ENCODE measurements around the gene KCNRG. TPM values are rescaled to one million over a fixed set of nuclear protein-coding genes. Genes with fewer than 3 reads are reported as not detected.

The KCNRG gene
- total RNA-seq, 1 donor from 2014 or later = 0.88 TPM

DNA sequence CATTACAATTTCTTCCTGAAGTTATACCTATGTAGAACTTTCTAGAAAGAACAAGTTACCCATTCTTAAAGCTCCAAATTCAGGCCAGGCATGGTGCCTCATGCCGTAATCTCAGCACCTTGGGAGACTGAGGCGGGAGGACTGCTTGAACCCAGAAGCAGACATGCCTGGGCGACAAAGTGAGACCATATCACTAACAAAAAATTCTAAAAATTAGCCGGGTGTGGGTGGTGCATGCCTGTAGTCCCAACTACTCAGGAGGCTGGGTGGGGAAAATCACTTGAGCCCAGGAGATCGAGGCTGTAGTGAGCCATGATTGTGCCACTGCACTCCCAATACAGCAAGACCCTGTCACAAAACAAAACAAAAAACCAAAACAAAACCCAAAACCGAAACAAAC, 23.0 kb downstream of the KCNRG start:
- H3F3A ChIP-seq (ENCODE audit: low read depth) = peaks cover 6% of the 10 kb centered on the region
- Mint-ChIP-seq H3K27me3 (ENCODE audit: insufficient read depth, low read depth) (no peaks in the 10 kb centered on the region), H3K27ac (no peak overlapping the region), H3K4me3 (no peak overlapping the region), H3K36me3 (peaks cover 10% of the 10 kb centered on the region), H3K4me1 (no peaks in the 10 kb centered on the region), H3K9me3 (no peaks in the 10 kb centered on the region)
- H3K4me2 ChIP-seq = no peak overlapping the region
- no peaks in the 10 kb centered on the region for H3K79me2 ChIP-seq (ENCODE audit: low read depth)
- no peaks in the 10 kb centered on the region for H4K20me1 ChIP-seq (ENCODE audit: low read depth)
- no peaks in the 10 kb centered on the region for H3K27me3 ChIP-seq
- H3K9ac ChIP-seq = no peak overlapping the region
- H2AFZ ChIP-seq (replicated peaks) = no peak overlapping the region
- no peak overlapping the region for H3K4me3 ChIP-seq
- no peak for TF ChIP-seq EZH2phosphoT487 (IDR thresholded peaks at IDR 0.05)
- TF ChIP-seq EZH2 (IDR thresholded peaks at IDR 0.05) = no peak
- TF ChIP-seq, protein P1, sequence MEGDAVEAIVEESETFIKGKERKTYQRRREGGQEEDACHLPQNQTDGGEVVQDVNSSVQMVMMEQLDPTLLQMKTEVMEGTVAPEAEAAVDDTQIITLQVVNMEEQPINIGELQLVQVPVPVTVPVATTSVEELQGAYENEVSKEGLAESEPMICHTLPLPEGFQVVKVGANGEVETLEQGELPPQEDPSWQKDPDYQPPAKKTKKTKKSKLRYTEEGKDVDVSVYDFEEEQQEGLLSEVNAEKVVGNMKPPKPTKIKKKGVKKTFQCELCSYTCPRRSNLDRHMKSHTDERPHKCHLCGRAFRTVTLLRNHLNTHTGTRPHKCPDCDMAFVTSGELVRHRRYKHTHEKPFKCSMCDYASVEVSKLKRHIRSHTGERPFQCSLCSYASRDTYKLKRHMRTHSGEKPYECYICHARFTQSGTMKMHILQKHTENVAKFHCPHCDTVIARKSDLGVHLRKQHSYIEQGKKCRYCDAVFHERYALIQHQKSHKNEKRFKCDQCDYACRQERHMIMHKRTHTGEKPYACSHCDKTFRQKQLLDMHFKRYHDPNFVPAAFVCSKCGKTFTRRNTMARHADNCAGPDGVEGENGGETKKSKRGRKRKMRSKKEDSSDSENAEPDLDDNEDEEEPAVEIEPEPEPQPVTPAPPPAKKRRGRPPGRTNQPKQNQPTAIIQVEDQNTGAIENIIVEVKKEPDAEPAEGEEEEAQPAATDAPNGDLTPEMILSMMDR (IDR thresholded peaks at IDR 0.05) = no peak
- no peak overlapping the region for H3K27ac ChIP-seq
- H3K36me3 ChIP-seq = no peaks in the 10 kb centered on the region
- H3K4me1 ChIP-seq = no peaks in the 10 kb centered on the region
- DNase-seq (ENCODE audit: low spot score) = no peak
- no peaks in the 10 kb centered on the region for H3K9me3 ChIP-seq (ENCODE audit: low read depth)

DNA sequence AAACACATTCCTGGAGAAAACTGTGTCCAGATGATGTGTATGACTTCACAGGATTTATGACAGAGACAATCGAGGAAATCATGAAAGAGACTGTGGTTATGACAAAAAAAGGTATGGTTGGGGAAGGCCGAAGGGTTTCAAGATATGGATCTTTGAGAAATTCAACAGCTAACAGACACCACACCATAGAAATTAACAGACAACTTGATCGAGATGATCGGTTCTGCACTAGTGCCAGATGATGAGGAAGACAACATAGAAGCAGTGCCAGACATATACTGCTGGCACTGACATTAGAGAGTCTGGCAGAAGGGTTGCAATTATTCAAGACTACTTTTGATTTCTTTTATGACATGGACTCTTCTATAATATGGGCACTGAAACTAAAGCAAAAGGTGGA, 37.2 kb downstream of the KCNRG start:
- no peak overlapping the region for H3K4me3 Mint-ChIP-seq
- H3K4me3 ChIP-seq = no peak overlapping the region
- no peaks in the 10 kb centered on the region for H3K27me3 Mint-ChIP-seq (ENCODE audit: insufficient read depth, low read depth)
- H4K20me1 ChIP-seq (ENCODE audit: low read depth) = no peaks in the 10 kb centered on the region
- H3K27me3 ChIP-seq = no peaks in the 10 kb centered on the region
- H3F3A ChIP-seq (ENCODE audit: low read depth) = no peaks in the 10 kb centered on the region
- no peak overlapping the region for H3K27ac Mint-ChIP-seq
- peaks cover 27% of the 10 kb centered on the region for H3K36me3 ChIP-seq
- H3K36me3 Mint-ChIP-seq = peaks cover 43% of the 10 kb centered on the region
- H3K9me3 ChIP-seq (ENCODE audit: low read depth) = no peaks in the 10 kb centered on the region
- no peak for DNase-seq (ENCODE audit: low spot score)
- no peaks in the 10 kb centered on the region for H3K4me1 ChIP-seq
- TF ChIP-seq EZH2 (IDR thresholded peaks at IDR 0.05) (no peak), EZH2phosphoT487 (IDR thresholded peaks at IDR 0.05) (no peak)
- TF ChIP-seq, protein P1 (IDR thresholded peaks at IDR 0.05) = no peak
- no peak overlapping the region for H3K4me2 ChIP-seq
- H3K9ac ChIP-seq = no peak overlapping the region
- peaks cover 9% of the 10 kb centered on the region for H3K9me3 Mint-ChIP-seq
- H3K27ac ChIP-seq = no peak overlapping the region
- H3K4me1 Mint-ChIP-seq = no peaks in the 10 kb centered on the region
- no peak overlapping the region for H2AFZ ChIP-seq (replicated peaks)
- H3K79me2 ChIP-seq (ENCODE audit: low read depth) = peaks cover 17% of the 10 kb centered on the region

DNA sequence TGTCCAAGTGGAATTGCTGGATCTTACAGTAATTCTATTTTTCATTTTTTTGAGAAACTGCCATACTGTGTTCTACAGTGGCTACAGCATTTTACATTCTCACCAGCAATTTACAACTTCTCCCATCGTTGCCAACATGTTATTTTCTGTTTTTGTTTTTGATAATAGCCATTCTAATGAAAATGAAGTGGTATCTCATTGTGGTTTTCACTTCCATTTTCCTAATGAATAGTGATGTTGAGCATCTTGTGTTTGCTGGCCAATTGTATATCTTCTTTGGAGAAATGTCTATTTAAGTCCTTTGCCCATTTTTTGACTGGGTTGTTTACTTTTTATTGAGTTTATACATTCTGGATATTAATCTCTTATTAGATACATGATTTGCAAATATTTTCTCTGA, 38.6 kb downstream of the KCNRG start:
- no peak overlapping the region for H3K27ac Mint-ChIP-seq
- Histone ChIP-seq H3K4me1 (no peaks in the 10 kb centered on the region), H3K27ac (no peak overlapping the region), H4K20me1 (ENCODE audit: low read depth) (no peaks in the 10 kb centered on the region), H3K4me2 (no peak overlapping the region), H3K9ac (no peak overlapping the region), H3K79me2 (ENCODE audit: low read depth) (peaks cover 17% of the 10 kb centered on the region), H2AFZ (replicated peaks) (no peak overlapping the region), H3K27me3 (no peaks in the 10 kb centered on the region), H3K4me3 (no peak overlapping the region), H3K9me3 (ENCODE audit: low read depth) (no peaks in the 10 kb centered on the region), H3F3A (ENCODE audit: low read depth) (no peaks in the 10 kb centered on the region), H3K36me3 (peaks cover 19% of the 10 kb centered on the region)
- peaks cover 47% of the 10 kb centered on the region for H3K36me3 Mint-ChIP-seq
- TF ChIP-seq EZH2 (IDR thresholded peaks at IDR 0.05) (no peak), EZH2phosphoT487 (IDR thresholded peaks at IDR 0.05) (no peak)
- TF ChIP-seq, protein P1 (IDR thresholded peaks at IDR 0.05) = no peak
- DNase-seq (ENCODE audit: low spot score) = no peak
- peaks cover 9% of the 10 kb centered on the region for H3K9me3 Mint-ChIP-seq
- no peak overlapping the region for H3K4me3 Mint-ChIP-seq
- H3K4me1 Mint-ChIP-seq = no peaks in the 10 kb centered on the region
- no peaks in the 10 kb centered on the region for H3K27me3 Mint-ChIP-seq (ENCODE audit: insufficient read depth, low read depth)
